Activated effector memory CD4-positive, alpha-beta T cell treated with Interleukin-2 at 50 U/mL for 16 hours (primary cell): ENCODE results near the gene SMAP1.

Experiments
- DNase-seq: peaks from one replicate; pipeline ENCODE4 v3.0.0-alpha.2; 2020

SMAP1 gene

DNA sequence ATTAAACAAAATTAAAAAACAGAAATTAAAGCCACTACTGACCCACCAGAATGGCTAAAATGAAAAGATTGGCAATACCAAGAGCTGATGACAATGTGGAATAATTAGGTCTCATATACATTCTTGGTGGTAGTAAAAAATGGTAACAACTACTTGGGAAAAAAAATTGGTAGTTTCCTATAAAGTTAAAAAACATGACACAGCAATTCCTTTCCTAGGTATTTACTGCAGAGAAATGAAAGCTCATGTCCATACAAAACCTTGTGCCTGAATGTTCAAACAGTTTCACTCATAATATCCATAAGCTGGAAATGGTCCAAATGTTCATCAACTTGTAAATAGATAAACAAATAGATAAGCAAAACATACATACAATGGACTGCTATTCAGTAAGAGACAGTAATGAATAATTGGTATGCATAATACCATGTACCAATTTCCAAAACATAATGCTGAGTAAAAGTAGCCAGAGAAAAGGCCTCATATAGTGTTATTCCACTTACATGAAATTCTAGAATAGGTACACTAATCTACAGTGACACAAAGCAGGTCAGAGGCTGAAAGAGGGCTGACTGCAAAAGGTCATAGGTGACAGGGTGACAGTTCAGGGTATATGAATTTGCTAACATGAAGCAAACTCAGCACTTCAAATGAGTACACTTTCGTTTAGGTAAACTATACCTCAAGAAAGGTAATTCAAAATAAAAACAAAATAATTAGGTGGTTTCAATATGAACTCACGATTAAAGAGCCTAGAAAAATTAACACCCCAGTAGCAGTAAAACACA is 236.2 kb downstream of the SMAP1 start:
- no peak for DNase-seq

DNA sequence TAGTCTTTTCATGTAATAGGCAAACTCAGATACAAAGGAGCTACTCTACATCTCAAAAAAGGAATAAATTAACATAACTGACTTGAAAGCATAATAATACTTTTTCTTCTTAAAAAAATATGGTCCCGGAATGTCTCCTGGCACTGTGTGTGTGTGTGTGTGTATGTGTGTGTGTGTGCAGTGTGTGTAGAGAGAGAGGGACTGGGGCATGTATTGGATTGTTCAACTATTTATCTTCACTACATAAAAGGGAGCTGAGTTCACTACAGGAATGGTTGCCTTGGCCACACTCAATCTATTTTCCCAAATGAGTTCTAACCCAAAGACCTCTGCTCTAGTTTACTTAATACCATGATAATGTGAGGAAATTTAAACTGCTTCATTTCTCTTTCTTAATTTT is 238.1 kb downstream of the SMAP1 start:
- no peak for DNase-seq
